ENCODE data around the gene ZBTB40. TPM values are rescaled to one million over a fixed set of nuclear protein-coding genes. Genes with fewer than 3 reads are reported as not detected.

Gene ZBTB40
- total and polyA plus RNA-seq, 4 donors, result 6.6 to 19.3 (median 12.0) TPM

DNA sequence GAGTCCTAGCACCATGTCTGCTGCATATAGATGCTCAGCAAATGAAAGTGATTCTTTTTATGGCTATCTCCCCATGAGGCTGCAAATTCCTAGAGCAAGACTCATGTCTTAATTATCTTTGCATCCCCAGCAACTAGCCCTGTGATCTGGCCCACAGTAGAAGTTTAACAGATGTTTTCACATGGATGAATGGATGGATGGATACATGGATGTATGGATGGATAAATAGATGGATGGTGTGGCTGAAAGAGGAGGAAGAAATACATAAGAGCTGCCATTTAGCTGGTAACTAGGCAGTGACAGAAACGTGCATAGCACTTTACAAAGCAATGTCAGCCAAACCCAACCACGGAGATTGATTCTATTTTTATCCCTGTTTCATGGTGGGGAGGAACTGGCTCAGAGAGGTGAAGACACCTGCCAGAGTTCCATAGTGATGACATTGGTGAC is 32.7 kb upstream of the ZBTB40 start:
- Histone ChIP-seq H3K9ac (ENCODE audit: insufficient read depth in 1 of 2, low read length in 2 of 2) (no peak overlapping the region), H3K4me3 (no peak overlapping the region), H3K4me1 (ENCODE audit: control insufficient read depth in 5 of 5, insufficient read depth in 5 of 5, low read length in 5 of 5) (peaks cover 0 to 6% (median 4%) of the 10 kb centered on the region in 5 donors), H3K27me3 (ENCODE audit: control insufficient read depth in 3 of 3, insufficient read depth in 3 of 3, low read length in 2 of 3) (peaks cover 0 to 9% (median 0%) of the 10 kb centered on the region in 3 donors), H3K27ac (ENCODE audit: low read depth in 1 of 2, low read length in 1 of 2) (no peak overlapping the region), H3K36me3 (ENCODE audit: control insufficient read depth in 4 of 4, insufficient read depth in 4 of 4, low read length in 4 of 4) (no peaks in the 10 kb centered on the region), H3K9me3 (ENCODE audit: control insufficient read depth in 4 of 4, insufficient read depth in 3 of 4, low read length in 3 of 4) (no peaks in the 10 kb centered on the region)
- 0% methylated on average over 2 of the region's 2 CpGs for WGBS, 2 donors
- DNase-seq (no peak), ATAC-seq (ENCODE audit: insufficient read depth, low FRiP score) (no peak)
- TF ChIP-seq CTCF (IDR thresholded peaks at IDR 0.05; ENCODE audit: control extremely low read depth, extremely low read depth), result no peak

GRCh38 chr1:22420455-22421053 is 31.1 kb upstream of the ZBTB40 start:
- Histone ChIP-seq H3K9me3 (ENCODE audit: control insufficient read depth in 4 of 4, insufficient read depth in 3 of 4, low read length in 3 of 4) (peaks cover 0 to 2% (median 0%) of the 10 kb centered on the region in 4 donors), H3K36me3 (ENCODE audit: control insufficient read depth in 4 of 4, insufficient read depth in 4 of 4, low read length in 4 of 4) (no peaks in the 10 kb centered on the region), H3K4me1 (ENCODE audit: control insufficient read depth in 5 of 5, insufficient read depth in 5 of 5, low read length in 5 of 5) (peaks cover 0 to 4% (median 0%) of the 10 kb centered on the region in 5 donors), H3K4me3 (no peak overlapping the region), H3K27me3 (ENCODE audit: control insufficient read depth in 3 of 3, insufficient read depth in 3 of 3, low read length in 2 of 3) (peaks cover 0 to 9% (median 0%) of the 10 kb centered on the region in 3 donors), H3K9ac (ENCODE audit: insufficient read depth in 1 of 2, low read length in 2 of 2) (no peak overlapping the region), H3K27ac (ENCODE audit: low read depth in 1 of 2, low read length in 1 of 2) (no peak overlapping the region)
- DNase-seq (peak; percentile 86 to 90 (median 88)), ATAC-seq (ENCODE audit: insufficient read depth, low FRiP score) (peak; percentile 79)
- WGBS, 2 donors, result 52 to 55% methylated on average over 15 of the region's 15 CpGs
- peak; percentile 82 for TF ChIP-seq CTCF (IDR thresholded peaks at IDR 0.05; ENCODE audit: control extremely low read depth, extremely low read depth)

DNA sequence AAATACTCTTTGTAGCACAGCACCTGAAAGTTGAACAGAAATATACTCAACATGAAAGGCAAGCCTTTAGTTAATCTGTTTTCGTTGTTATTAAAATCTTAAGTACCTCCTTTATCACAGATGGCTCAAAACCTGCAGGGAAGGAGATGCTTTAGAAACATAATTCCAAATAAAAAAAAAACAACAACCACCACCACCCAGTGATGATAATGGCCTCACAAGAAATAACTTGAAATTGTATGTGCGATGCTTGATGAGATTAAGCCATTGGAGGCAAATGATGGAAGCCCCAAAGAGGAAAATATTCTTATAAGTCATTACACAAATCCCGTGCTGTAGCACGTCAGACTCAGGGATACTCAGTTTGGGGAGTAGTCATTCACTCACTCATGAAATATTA is 24.9 kb upstream of the ZBTB40 start:
- Histone ChIP-seq H3K9ac (ENCODE audit: insufficient read depth in 1 of 2, low read length in 2 of 2) (no peak overlapping the region), H3K4me1 (ENCODE audit: control insufficient read depth in 5 of 5, insufficient read depth in 5 of 5, low read length in 5 of 5) (no peaks in the 10 kb centered on the region), H3K9me3 (ENCODE audit: control insufficient read depth in 4 of 4, insufficient read depth in 3 of 4, low read length in 3 of 4) (peaks cover 0 to 2% (median 0%) of the 10 kb centered on the region in 4 donors), H3K36me3 (ENCODE audit: control insufficient read depth in 4 of 4, insufficient read depth in 4 of 4, low read length in 4 of 4) (no peaks in the 10 kb centered on the region), H3K4me3 (no peak overlapping the region), H3K27ac (ENCODE audit: low read depth in 1 of 2, low read length in 1 of 2) (no peak overlapping the region), H3K27me3 (ENCODE audit: control insufficient read depth in 3 of 3, insufficient read depth in 3 of 3, low read length in 2 of 3) (no peaks in the 10 kb centered on the region)
- ATAC-seq (ENCODE audit: insufficient read depth, low FRiP score) (no peak), DNase-seq (no peak)
- WGBS, 2 donors, result 87 to 93% methylated on average over 4 of the region's 4 CpGs
- no peak for TF ChIP-seq CTCF (IDR thresholded peaks at IDR 0.05; ENCODE audit: control extremely low read depth, extremely low read depth)

Measured in lung (tissue), 12 donors.